ENCODE measurements around the gene GGA1. TPM values are rescaled to one million over a fixed set of nuclear protein-coding genes. Genes with fewer than 3 reads are reported as not detected.
A peak's percentile ranks its signal among the peaks of the same experiment; 100 is the strongest.

GGA1 gene
- polyA plus RNA-seq, 1 of the 3 experiments (the other 2 are of a cell fraction): 81.1 TPM

DNA sequence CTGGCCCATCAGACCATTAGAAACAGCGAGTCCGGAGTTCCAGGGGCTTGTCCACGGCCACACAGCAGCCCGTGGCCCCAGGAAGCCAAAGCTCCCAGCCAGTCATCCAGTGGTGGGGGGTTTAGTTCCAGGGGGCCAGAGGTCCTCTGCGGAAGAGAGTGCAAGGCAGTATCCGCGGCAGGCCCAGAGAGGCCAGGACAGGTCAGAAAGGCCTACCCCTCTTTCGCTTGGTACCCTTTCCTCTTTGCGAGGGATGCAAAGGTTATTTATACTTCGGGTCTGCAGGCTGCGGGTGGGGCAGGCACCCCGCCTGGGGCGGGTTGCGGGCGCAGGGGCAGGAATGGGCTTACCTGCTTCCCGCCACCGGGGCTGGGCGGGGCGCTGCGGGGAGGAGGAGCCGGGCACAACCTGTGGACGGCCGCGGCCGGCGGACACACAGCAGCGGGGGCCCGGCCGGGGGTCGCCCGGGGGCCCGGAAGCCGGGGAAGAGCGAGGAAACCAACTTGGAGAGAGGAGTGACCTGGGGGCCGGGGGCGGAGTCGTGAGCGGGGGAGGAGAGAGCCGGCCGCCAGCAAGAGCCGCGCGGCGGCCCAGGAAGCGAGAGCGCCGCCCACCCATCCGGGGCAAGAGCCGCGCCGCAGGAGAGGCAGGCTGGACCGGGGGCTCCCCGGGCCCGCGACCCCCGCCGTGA lies 30.6 kb downstream of the GGA1 start, which contains the start of gene SH3BP1:
TSS of gene SH3BP1 (plus strand) at position 600 of the 691 bp plus-strand sequence. CDS start 119 bp downstream, outside the sequence.
- peak within 1 kb of the TSS; percentile 66 to 77 for H3K4me3 ChIP-seq (ENCODE audit: low read depth in 2 of 2, low read length in 1 of 2)
- H3K79me2 ChIP-seq (ENCODE audit: insufficient read depth): peaks cover 7% of the 10 kb centered on the region; the same call in 1 of the 2 replicates
- H3K9ac ChIP-seq: peak within 1 kb of the TSS; percentile 73
- ChIA-PET CTCF (interaction anchor here (1.0 to 34.3 kb wide), 4 partner anchors 12 to 30 kb away, joined by 3 to 898 read pairs (median 10); partner anchors contain the start of genes LGALS1, NOL12 and PDXP), POLR2A (interaction anchor here (0.5 to 1.0 kb wide), 2 partner anchors 13 to 36 kb away, joined by 3 to 4 read pairs; partner anchors contain the start of gene LGALS1)
- WGBS (ENCODE audit: low lambda C conversion rate): 31% methylated on average over 27 of the region's 57 CpGs
- peak within 1 kb of the TSS; percentile 82; the same call in 1 of the 2 replicates for H2AFZ ChIP-seq (ENCODE audit: low read depth)
- H4K20me1 ChIP-seq (ENCODE audit: insufficient read depth): 0 out of 2 replicates have a peak, but pooled peaks cover 4% of the 10 kb centered on the region
- peaks cover 15 to 54% of the 10 kb centered on the region in 2 experiments for H3K4me1 ChIP-seq (ENCODE audit: control insufficient read depth in 1 of 2, insufficient read depth in 2 of 2, low read depth in 1 of 2, low read length in 1 of 2)
- H3K27ac ChIP-seq (ENCODE audit: low read depth in 2 of 2, low read length in 1 of 2): peak within 1 kb of the TSS in 1 of 2 experiments; percentile 68; a peak in 2 of 4 replicates
- no peaks in the 10 kb centered on the region for H3K9me2 ChIP-seq
- peaks cover 9% of the 10 kb centered on the region for H3F3A ChIP-seq (replicated peaks; ENCODE audit: insufficient read depth)
- H3K36me3 ChIP-seq (replicated peaks in 1 of 2; ENCODE audit: control insufficient read depth in 1 of 2, insufficient read depth in 2 of 2, low read length in 1 of 2): peaks cover 0 to 3% of the 10 kb centered on the region in 2 experiments
- no peaks in the 10 kb centered on the region for H3K27me3 ChIP-seq (ENCODE audit: insufficient read depth)
- peak within 1 kb of the TSS; percentile 98 for H3K4me2 ChIP-seq
- TF ChIP-seq IRF3 (IDR thresholded peaks at IDR 0.05; ENCODE audit: low read depth, low read length) (no peak), SIN3A (IDR thresholded peaks at IDR 0.05; ENCODE audit: borderline replicate concordance, low read depth, low read length) (peak; percentile 15; the same call in 1 of the 2 replicates)
- DNase-seq: peak; percentile 89
- H3K9me3 ChIP-seq: no peaks in the 10 kb centered on the region

DNA sequence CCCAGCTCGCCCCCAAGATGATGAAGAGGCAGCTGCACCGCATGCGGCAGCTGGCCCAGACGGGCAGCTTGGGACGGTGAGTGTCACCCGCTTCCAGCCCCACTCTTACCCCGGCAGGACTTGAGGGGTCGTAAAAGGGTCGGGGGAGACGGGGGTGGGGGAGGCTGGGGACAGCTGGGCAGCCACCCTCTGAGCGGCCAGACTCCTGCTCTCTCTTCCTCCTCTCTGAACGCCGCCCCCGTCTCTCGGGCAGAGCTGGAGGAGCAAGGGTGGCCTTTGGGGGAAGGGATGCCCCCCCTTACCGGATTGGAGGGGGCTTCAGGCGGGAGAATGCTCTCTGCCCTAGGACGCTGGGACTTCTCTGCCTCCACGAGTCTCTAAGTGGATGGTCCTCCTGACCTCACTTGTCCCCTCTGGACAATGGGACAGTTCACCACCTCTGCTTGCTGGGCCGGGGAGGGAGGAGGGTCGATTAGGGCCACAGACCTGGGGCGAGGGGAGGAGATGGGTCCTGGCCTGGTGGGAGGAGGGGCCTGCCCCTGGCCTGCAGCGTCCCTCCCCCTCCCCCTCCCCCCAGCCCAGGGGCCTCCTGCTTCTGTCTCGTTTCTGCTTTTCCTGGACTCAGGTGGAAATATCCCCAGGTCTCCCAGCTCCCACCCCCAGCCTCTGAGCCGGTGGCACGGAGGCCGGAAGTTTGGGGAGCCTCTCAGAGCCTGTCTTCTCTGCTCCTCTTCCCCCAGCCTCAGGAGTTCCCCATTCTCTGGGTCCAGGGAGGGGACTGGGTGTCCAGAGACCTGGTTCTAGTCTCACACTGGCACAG lies 31.3 kb downstream of the GGA1 start:
- 4% methylated on average over 11 of the region's 27 CpGs for WGBS (ENCODE audit: low lambda C conversion rate)
- no peaks in the 10 kb centered on the region for H3K9me3 ChIP-seq
- DNase-seq: peak; percentile 77
- no peaks in the 10 kb centered on the region for H3K27me3 ChIP-seq (ENCODE audit: insufficient read depth)
- ChIA-PET CTCF (interaction anchor here (1.0 to 34.3 kb wide), 5 partner anchors 13 to 177 kb away, joined by 3 to 898 read pairs (median 3); partner anchors contain the start of genes LGALS1, NOL12 and PDXP), POLR2A (interaction anchor here (0.5 kb wide), 1 partner anchor 12 kb away, joined by 4 read pairs; no protein-coding TSS in a partner anchor)
- peak overlapping the region; percentile 82; the same call in 1 of the 2 replicates for H2AFZ ChIP-seq (ENCODE audit: low read depth)
- H3K4me2 ChIP-seq: peak overlapping the region; percentile 98
- peak overlapping the region in 1 of 2 experiments; percentile 68; a peak in 2 of 4 replicates for H3K27ac ChIP-seq (ENCODE audit: low read depth in 2 of 2, low read length in 1 of 2)
- peaks cover 7 to 46% of the 10 kb centered on the region in 2 experiments; a peak in 3 of 4 replicates for H3K4me1 ChIP-seq (ENCODE audit: control insufficient read depth in 1 of 2, insufficient read depth in 2 of 2, low read depth in 1 of 2, low read length in 1 of 2)
- peaks cover 4% of the 10 kb centered on the region for H3F3A ChIP-seq (replicated peaks; ENCODE audit: insufficient read depth)
- peak overlapping the region; percentile 66 to 77 for H3K4me3 ChIP-seq (ENCODE audit: low read depth in 2 of 2, low read length in 1 of 2)
- H4K20me1 ChIP-seq (ENCODE audit: insufficient read depth): 0 out of 2 replicates have a peak, but pooled peaks cover 4% of the 10 kb centered on the region
- TF ChIP-seq IRF3 (IDR thresholded peaks at IDR 0.05; ENCODE audit: low read depth, low read length) (no peak), TEAD4 (IDR thresholded peaks at IDR 0.05; ENCODE audit: borderline replicate concordance, insufficient read depth) (no peak), RXRA (IDR thresholded peaks at IDR 0.05; ENCODE audit: borderline replicate concordance, low read depth) (no peak)
- peak overlapping the region; percentile 73 for H3K9ac ChIP-seq
- H3K9me2 ChIP-seq: no peaks in the 10 kb centered on the region
- peaks cover 7% of the 10 kb centered on the region; the same call in 1 of the 2 replicates for H3K79me2 ChIP-seq (ENCODE audit: insufficient read depth)
- peaks cover 4 to 6% of the 10 kb centered on the region in 2 experiments for H3K36me3 ChIP-seq (replicated peaks in 1 of 2; ENCODE audit: control insufficient read depth in 1 of 2, insufficient read depth in 2 of 2, low read length in 1 of 2)
